IMR-90 (cell line): ENCODE results near the gene CDC25B. TPM values are rescaled to one million over a fixed set of nuclear protein-coding genes. Genes with fewer than 3 reads are reported as not detected.
A peak's percentile ranks its signal among the peaks of the same experiment; 100 is the strongest.

Experiments
- ATAC-seq: fragments of 200-7000 bp; cut with Tn5 transposase; 2 replicates; pipeline ENCODE4 v1.9.1; 2020; ENCODE audit warnings: low read depth, mild to moderate bottlenecking, moderate library complexity
- BruUV-seq: library from RNA; stranded (reverse); fragments of 400-500 nt; replicated peaks from 2 replicates; lab custom pipeline; 2021; lab: Mats Ljungman, UMichigan
- CTCF ChIA-PET: fragments of 300-600 bp; formaldehyde crosslinking; extraction: SDS; loops from one replicate; lab custom pipeline; 2021; ENCODE audit warnings: antibody characterized with exemption; lab: Yijun Ruan, JAX
- POLR2A ChIA-PET: fragments of 300-600 bp; sonication (Branson Sonifier 250); formaldehyde crosslinking; loops from one replicate; lab custom pipeline; 2022; ENCODE audit warnings: antibody characterized with exemption; ENCODE audit not compliant: unreplicated experiment; lab: Charles Lee
- DNase-seq: peaks from one replicate; pipeline ENCODE4 v3.0.0; 2013
- H2AFZ ChIP-seq: replicated peaks from 2 replicates; pipeline ENCODE3; 2013; ENCODE audit warnings: low read length, mild to moderate bottlenecking; ENCODE audit not compliant: poor library complexity
- H2AK5ac ChIP-seq: 2 replicates; pipeline ENCODE4 v1.6.1; 2013; ENCODE audit warnings: low read depth, low read length, inconsistent platforms
- H2AK9ac ChIP-seq: replicated peaks from 2 replicates; pipeline ENCODE3; 2013; ENCODE audit warnings: mild to moderate bottlenecking, low read depth, low read length, moderate library complexity; ENCODE audit not compliant: poor library complexity
- H2BK120ac ChIP-seq: 2 replicates; pipeline ENCODE4 v1.6.1; 2013; ENCODE audit warnings: low read depth, low read length, inconsistent platforms
- H2BK15ac ChIP-seq: 3 replicates; pipeline ENCODE4 v1.6.1; 2013; ENCODE audit warnings: low read depth, low read length, inconsistent platforms
- H2BK20ac ChIP-seq: 2 replicates; pipeline ENCODE4 v1.6.1; 2013; ENCODE audit warnings: low read depth, mild to moderate bottlenecking, inconsistent platforms, low read length, moderate library complexity
- H2BK5ac ChIP-seq: 2 replicates; pipeline ENCODE4 v1.6.1; 2013; ENCODE audit warnings: mild to moderate bottlenecking, low read depth, low read length, inconsistent platforms; ENCODE audit not compliant: poor library complexity, severe bottlenecking
- H3K14ac ChIP-seq: replicated peaks from 2 replicates; pipeline ENCODE4 v1.6.1; 2013; ENCODE audit warnings: low read depth, low read length, inconsistent platforms
- H3K18ac ChIP-seq: 2 replicates; pipeline ENCODE4 v1.6.1; 2013; ENCODE audit warnings: low read depth, low read length, control low read depth
- H3K23ac ChIP-seq: 2 replicates; pipeline ENCODE4 v1.6.1; 2013; ENCODE audit warnings: low read depth, low read length, inconsistent platforms
- H3K27ac ChIP-seq: 2 replicates; pipeline ENCODE4 v1.5.1; 2013; ENCODE audit warnings: mild to moderate bottlenecking, control low read depth, low read length; ENCODE audit not compliant: insufficient read depth
- H3K27me3 ChIP-seq: 2 replicates; pipeline ENCODE4 v1.6.1; 2013; ENCODE audit warnings: low read length; ENCODE audit not compliant: control insufficient read depth, insufficient read depth
- H3K36me3 ChIP-seq: 2 replicates; pipeline ENCODE4 v1.6.1; 2013; ENCODE audit warnings: low read length, mixed read lengths; ENCODE audit not compliant: control insufficient read depth, insufficient read depth
- H3K4ac ChIP-seq: 2 replicates; pipeline ENCODE4 v1.6.1; 2013; ENCODE audit warnings: low read depth, low read length, inconsistent platforms
- H3K4me1 ChIP-seq: 2 replicates; pipeline ENCODE4 v1.6.1; 2013; ENCODE audit warnings: low read length, mixed read lengths; ENCODE audit not compliant: control insufficient read depth, insufficient read depth
- H3K4me2 ChIP-seq: 2 replicates; pipeline ENCODE4 v1.6.1; 2013; ENCODE audit warnings: low read depth, mild to moderate bottlenecking, control low read depth, low read length, moderate library complexity
- H3K4me3 ChIP-seq: 2 replicates; pipeline ENCODE4 v1.5.1; 2013; ENCODE audit warnings: low read depth, mild to moderate bottlenecking, control low read depth, low read length, moderate library complexity; ENCODE audit not compliant: insufficient read depth
- H3K56ac ChIP-seq: 2 replicates; pipeline ENCODE4 v1.6.1; 2013; ENCODE audit warnings: low read length, inconsistent platforms; ENCODE audit not compliant: insufficient read depth; ENCODE audit errors: extremely low read depth
- H3K79me1 ChIP-seq, 2 experiments: 2 replicates each; pipeline ENCODE4 v1.6.1; 2013; ENCODE audit warnings: low read length in 2 of 2, inconsistent platforms in 1 of 2, low read depth in 1 of 2
- H3K9ac ChIP-seq: 2 replicates; pipeline ENCODE4 v1.6.1; 2013; ENCODE audit warnings: low read depth, low read length, control low read depth
- H3K9me1 ChIP-seq: 2 replicates; pipeline ENCODE4 v1.6.1; 2013; ENCODE audit warnings: low read length, inconsistent platforms; ENCODE audit not compliant: insufficient read depth
- H3K9me3 ChIP-seq: 2 replicates; pipeline ENCODE4 v1.6.1; 2013; ENCODE audit warnings: low read length; ENCODE audit not compliant: control insufficient read depth, insufficient read depth
- H4K20me1 ChIP-seq: 2 replicates; pipeline ENCODE4 v1.6.1; 2013; ENCODE audit warnings: low read length, inconsistent platforms; ENCODE audit not compliant: insufficient read depth
- H4K5ac ChIP-seq: 2 replicates; pipeline ENCODE4 v1.6.1; 2013; ENCODE audit warnings: mild to moderate bottlenecking, low read depth, low read length, control low read depth
- H4K8ac ChIP-seq, 2 experiments: 2 replicates each; pipeline ENCODE4 v1.6.1; 2013; ENCODE audit warnings: low read depth in 2 of 2, low read length in 2 of 2, control low read depth in 1 of 2, inconsistent platforms in 1 of 2
- H4K91ac ChIP-seq: 2 replicates; pipeline ENCODE4 v1.6.1; 2013; ENCODE audit warnings: low read depth, low read length, inconsistent platforms; ENCODE audit not compliant: insufficient read depth
- RAD21 ChIP-seq: IDR thresholded peaks from 2 replicates; pipeline ENCODE4 v1.6.1; 2012; ENCODE audit warnings: low read length, improper control_type of control experiment
- WGBS, 2 experiments: methylation state at CpG; one replicate each; pipeline versions ENCODE4 v1.1.5 to v1.1.7; 2013; ENCODE audit warnings: missing lambda C conversion rate in 2 of 2; ENCODE audit not compliant: insufficient read length in 1 of 2; ENCODE audit errors: extremely low coverage in 2 of 2; 5-methylcytosine and 5-hydroxymethylcytosine counted together
- dilution Hi-C: fragments of 300-500 bp; cut with HindIII; formaldehyde crosslinking; loops from one replicate; pipeline ENCODE4 v1.14.3; 2018; ENCODE audit warnings: low sequenced_read_pairs; ENCODE audit not compliant: unreplicated experiment
- in situ Hi-C: fragments of 300-500 bp; cut with MboI; formaldehyde crosslinking; loops from 3 replicates; pipeline ENCODE4 v1.14.3; 2019; ENCODE audit warnings: low sequenced_read_pairs, inconsistent platforms, mixed read lengths
- intact Hi-C: fragments of 100-400 bp; cut with micrococcal nuclease; formaldehyde crosslinking; loops from 2 replicates; pipeline ENCODE4 v1.10.0; 2022
- polyA plus RNA-seq, 3 experiments: library from polyadenylated mRNA; depleted of rRNA; stranded (reverse); fragments of >200 nt; gene quantifications; 2 replicates each; pipeline ENCODE4 v1.2.3, GENCODE V29; 2012; ENCODE audit warnings: low replicate concordance in 1 of 3
- total RNA-seq: library from RNA; depleted of rRNA; stranded (reverse); fragments of >200 nt; gene quantifications from 2 replicates; pipeline ENCODE4 v1.2.3, GENCODE V29; 2012

Gene CDC25B
- total and polyA plus RNA-seq, 2 of the 4 experiments (the other 2 are of a cell fraction), result 14.5 to 50.5 TPM

DNA sequence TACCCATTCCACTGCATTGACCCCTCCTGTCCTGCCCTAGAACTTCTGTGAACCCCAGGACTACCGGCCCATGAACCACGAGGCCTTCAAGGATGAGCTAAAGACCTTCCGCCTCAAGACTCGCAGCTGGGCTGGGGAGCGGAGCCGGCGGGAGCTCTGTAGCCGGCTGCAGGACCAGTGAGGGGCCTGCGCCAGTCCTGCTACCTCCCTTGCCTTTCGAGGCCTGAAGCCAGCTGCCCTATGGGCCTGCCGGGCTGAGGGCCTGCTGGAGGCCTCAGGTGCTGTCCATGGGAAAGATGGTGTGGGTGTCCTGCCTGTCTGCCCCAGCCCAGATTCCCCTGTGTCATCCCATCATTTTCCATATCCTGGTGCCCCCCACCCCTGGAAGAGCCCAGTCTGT lies 8.7 kb downstream of the CDC25B start:
- ATAC-seq (no peak), DNase-seq (no peak)
- no peak overlapping the region for H3K23ac ChIP-seq
- H3K56ac ChIP-seq, result no peak overlapping the region
- POLR2A ChIA-PET, result no interaction called here
- in situ Hi-C loops, result no loop called here
- no peak overlapping the region for H3K14ac ChIP-seq
- peaks cover 27% of the 10 kb centered on the region for H3K9me1 ChIP-seq
- H4K20me1 ChIP-seq, result no peaks in the 10 kb centered on the region
- H4K5ac ChIP-seq, result no peak overlapping the region
- H3K18ac ChIP-seq, result no peak overlapping the region
- H4K8ac ChIP-seq, result no peak overlapping the region
- H2BK20ac ChIP-seq, result peak overlapping the region; percentile 69
- peaks cover 61% of the 10 kb centered on the region for H3K36me3 ChIP-seq
- no peak overlapping the region for H3K4me2 ChIP-seq
- CTCF ChIA-PET, result interaction anchor here (1.3 kb wide), 1 partner anchor 13 kb away, joined by 4 read pairs; no protein-coding TSS in a partner anchor
- peak overlapping the region; percentile 93; the same call in 1 of the 2 replicates for H2BK120ac ChIP-seq
- H3K27ac ChIP-seq, result peak overlapping the region; percentile 96; the same call in 1 of the 2 replicates
- no peak overlapping the region for H2AK9ac ChIP-seq
- H3K4me1 ChIP-seq, result peaks cover 26% of the 10 kb centered on the region
- H2BK5ac ChIP-seq, result peak overlapping the region; percentile 88
- intact Hi-C loops, result no loop called here
- dilution Hi-C loops, result no loop called here
- H2AFZ ChIP-seq, result no peak overlapping the region
- H3K9me3 ChIP-seq, result no peaks in the 10 kb centered on the region
- H3K4me3 ChIP-seq, result no peak overlapping the region
- peaks cover 16 to 84% of the 10 kb centered on the region in 2 experiments for H3K79me1 ChIP-seq
- no peak for TF ChIP-seq RAD21
- H3K27me3 ChIP-seq, result no peaks in the 10 kb centered on the region
- no TSS peak for BruUV-seq
- 0 out of 2 replicates have a peak overlapping the region, but pooled peaks have one; percentile 56 for H3K4ac ChIP-seq
- peak overlapping the region; percentile 99; the same call in 1 of the 2 replicates for H2AK5ac ChIP-seq
- H2BK15ac ChIP-seq, result 0 out of 3 replicates have a peak overlapping the region, but pooled peaks have one; percentile 76
- no peak overlapping the region for H3K9ac ChIP-seq
- WGBS, 2 experiments, result no CpG with 5 or more reads among the region's 11 CpGs
- peak overlapping the region; percentile 92 for H4K91ac ChIP-seq
